Endothelial cell (in vitro differentiated cells): ENCODE data around the gene PDLIM3. TPM values are rescaled to one million over a fixed set of nuclear protein-coding genes. Genes with fewer than 3 reads are reported as not detected.

Experiments used
- DNase-seq: peaks from one replicate; pipeline ENCODE4 v3.0.0; 2021; ENCODE audit warnings: low spot score
- H3K27ac Mint-ChIP-seq: one replicate; pipeline ENCODE4 v1.8.0; 2021; ENCODE audit warnings: mixed read lengths, inconsistent platforms; ENCODE audit not compliant: unreplicated experiment
- H3K27me3 Mint-ChIP-seq: one replicate; pipeline ENCODE4 v1.8.0; 2021; ENCODE audit warnings: mild to moderate bottlenecking, moderate library complexity, mixed read lengths, inconsistent platforms; ENCODE audit not compliant: unreplicated experiment
- H3K36me3 Mint-ChIP-seq: one replicate; pipeline ENCODE4 v1.8.0; 2021; ENCODE audit warnings: mild to moderate bottlenecking, low read depth, mixed read lengths, inconsistent platforms; ENCODE audit not compliant: unreplicated experiment
- H3K4me1 Mint-ChIP-seq: one replicate; pipeline ENCODE4 v1.8.0; 2021; ENCODE audit warnings: mild to moderate bottlenecking, mixed read lengths, inconsistent platforms; ENCODE audit not compliant: unreplicated experiment
- H3K4me3 Mint-ChIP-seq: one replicate; pipeline ENCODE4 v1.8.0; 2021; ENCODE audit warnings: mild to moderate bottlenecking, mixed read lengths, inconsistent platforms; ENCODE audit not compliant: unreplicated experiment
- H3K9me3 Mint-ChIP-seq: one replicate; pipeline ENCODE4 v1.8.0; 2021; ENCODE audit warnings: mixed read lengths, inconsistent platforms; ENCODE audit not compliant: unreplicated experiment
- CTCF ChIP-seq: fragments of 200-600 bp; sonication (generic); IDR thresholded peaks from one replicate; pipeline ENCODE4 v1.5.0; 2021; ENCODE audit warnings: antibody characterized with exemption; ENCODE audit not compliant: unreplicated experiment
- total RNA-seq: library from RNA; stranded (reverse); fragmentation: NEBNext Ultra II Directional; extraction: Animal tissue kit (Norgen Biotek cat#: 25700); gene quantifications from one replicate; pipeline ENCODE4 v1.2.1, GENCODE V29; 2021; ENCODE audit not compliant: unreplicated experiment

PDLIM3 gene
- total RNA-seq, 1 donor from 2014 or later, result 0.67 TPM

GRCh38 chr4:185522451-185522850 is 12.9 kb downstream of the PDLIM3 start:
- no peaks in the 10 kb centered on the region for H3K36me3 Mint-ChIP-seq
- H3K27ac Mint-ChIP-seq, result no peak overlapping the region
- no peak overlapping the region for H3K4me3 Mint-ChIP-seq
- no peaks in the 10 kb centered on the region for H3K27me3 Mint-ChIP-seq
- no peaks in the 10 kb centered on the region for H3K9me3 Mint-ChIP-seq
- H3K4me1 Mint-ChIP-seq, result no peaks in the 10 kb centered on the region
- TF ChIP-seq CTCF, result no peak
- DNase-seq, result no peak

GRCh38 chr4:185520119-185520518 is 15.2 kb downstream of the PDLIM3 start:
- no peak for DNase-seq
- Mint-ChIP-seq H3K4me3 (no peak overlapping the region), H3K27me3 (no peaks in the 10 kb centered on the region), H3K36me3 (no peaks in the 10 kb centered on the region), H3K27ac (no peak overlapping the region), H3K4me1 (no peaks in the 10 kb centered on the region), H3K9me3 (no peaks in the 10 kb centered on the region)
- TF ChIP-seq CTCF, result no peak

GRCh38 chr4:185518494-185518893 is 16.8 kb downstream of the PDLIM3 start:
- peaks cover 8% of the 10 kb centered on the region for H3K4me1 Mint-ChIP-seq
- no peak for TF ChIP-seq CTCF
- H3K4me3 Mint-ChIP-seq, result no peak overlapping the region
- H3K36me3 Mint-ChIP-seq, result no peaks in the 10 kb centered on the region
- H3K27me3 Mint-ChIP-seq, result no peaks in the 10 kb centered on the region
- H3K27ac Mint-ChIP-seq, result no peak overlapping the region
- no peak for DNase-seq
- no peaks in the 10 kb centered on the region for H3K9me3 Mint-ChIP-seq

- DNase-seq, result no peak
- no peak overlapping the region for H3K27ac Mint-ChIP-seq
- no peak for TF ChIP-seq CTCF
- peaks cover 12% of the 10 kb centered on the region for H3K4me1 Mint-ChIP-seq
- no peaks in the 10 kb centered on the region for H3K9me3 Mint-ChIP-seq
- H3K4me3 Mint-ChIP-seq, result no peak overlapping the region
- H3K36me3 Mint-ChIP-seq, result no peaks in the 10 kb centered on the region
- H3K27me3 Mint-ChIP-seq, result no peaks in the 10 kb centered on the region
Observed at GRCh38 chr4:185518069-185518468, 17.2 kb downstream of the PDLIM3 start.

GRCh38 chr4:185515248-185515647 is 20.1 kb downstream of the PDLIM3 start:
- H3K27ac Mint-ChIP-seq, result no peak overlapping the region
- DNase-seq, result no peak
- H3K4me3 Mint-ChIP-seq, result no peak overlapping the region
- H3K36me3 Mint-ChIP-seq, result no peaks in the 10 kb centered on the region
- H3K9me3 Mint-ChIP-seq, result no peaks in the 10 kb centered on the region
- TF ChIP-seq CTCF, result no peak
- H3K27me3 Mint-ChIP-seq, result peaks cover 2% of the 10 kb centered on the region
- peaks cover 21% of the 10 kb centered on the region for H3K4me1 Mint-ChIP-seq
